D721Med (cell line): ENCODE data around the gene TMEM204.

Experiments used
- DNase-seq: peaks from one replicate; pipeline ENCODE4 v3.0.0; 2011; ENCODE audit warnings: low spot score; ENCODE audit not compliant: insufficient read length
- FAIRE-seq: peaks from 2 replicates; lab custom pipeline; 2011; peaks lifted over from hg19 to GRCh38; lab: Jason Lieb, UNC
- CTCF ChIP-seq: IDR thresholded peaks from 2 replicates; pipeline ENCODE4 v1.5.1; 2012; ENCODE audit warnings: mild to moderate bottlenecking, control low read depth; ENCODE audit not compliant: insufficient read depth; ENCODE audit errors: missing control alignments

The TMEM204 gene

DNA sequence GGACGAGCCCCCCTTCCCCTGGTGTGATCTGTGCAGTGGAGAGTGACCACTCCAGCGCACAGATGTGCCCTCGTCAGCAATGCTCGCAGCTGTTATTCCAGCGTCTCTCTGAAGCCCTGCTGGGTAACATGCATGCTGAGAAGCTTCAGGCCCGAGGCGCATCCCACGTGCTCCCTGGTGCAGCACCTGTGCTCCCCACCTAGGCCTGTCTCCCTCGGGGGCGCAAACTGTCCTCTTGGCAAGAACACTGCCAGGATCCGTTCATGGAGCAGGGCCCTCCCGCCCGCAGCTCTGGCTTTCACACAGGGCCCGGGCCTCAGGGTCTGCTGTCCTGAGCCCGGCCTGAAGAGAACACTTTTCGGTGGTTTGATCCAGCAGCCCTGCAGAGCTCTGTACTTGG lies 13.0 kb downstream of the TMEM204 start:
- FAIRE-seq = no peak
- no peak for DNase-seq
- no peak for TF ChIP-seq CTCF

DNA sequence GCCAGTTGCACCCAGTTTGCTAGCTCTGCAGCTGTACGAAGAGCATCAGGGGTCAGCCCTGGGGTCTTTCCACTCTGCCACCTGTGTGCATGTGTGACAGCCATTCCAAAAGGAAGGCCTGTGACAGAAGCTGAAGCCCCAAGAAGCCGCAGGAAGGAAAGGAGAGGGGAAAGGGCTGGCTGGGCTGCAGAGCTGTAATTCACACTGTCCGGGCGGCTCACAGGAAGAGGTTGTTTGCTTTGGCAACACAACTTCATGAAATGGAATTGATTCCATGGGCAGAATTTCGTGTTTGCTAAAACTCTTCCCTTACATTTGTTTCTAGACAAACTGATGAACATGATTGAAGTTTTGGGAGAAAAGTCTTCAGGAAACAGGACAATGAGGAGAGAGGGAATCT lies 14.8 kb downstream of the TMEM204 start:
- FAIRE-seq (no peak), DNase-seq (no peak)
- no peak for TF ChIP-seq CTCF

- TF ChIP-seq CTCF = no peak
- DNase-seq = no peak
- no peak for FAIRE-seq
Measured at GRCh38 chr16:1548727-1549126, 15.3 kb downstream of the TMEM204 start.

DNA sequence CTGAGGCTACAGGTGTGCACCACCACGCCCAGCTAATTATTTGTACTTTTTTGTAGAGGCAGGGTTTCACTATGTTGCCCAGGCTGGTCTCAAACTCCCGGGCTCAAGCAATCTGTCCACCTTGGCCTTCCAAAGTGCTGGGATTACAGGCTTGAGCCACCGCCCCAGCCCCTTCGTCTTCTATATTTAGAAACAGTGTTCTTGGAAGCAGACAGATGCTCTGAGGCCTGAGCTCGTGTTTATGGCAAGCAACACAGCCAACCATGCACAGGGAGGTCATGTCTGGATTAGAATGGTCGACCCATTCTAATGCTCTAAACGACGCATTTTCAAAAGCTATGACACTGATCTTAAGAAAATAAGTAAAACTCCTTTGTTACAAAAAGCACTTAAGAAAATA lies 16.6 kb downstream of the TMEM204 start:
- FAIRE-seq (no peak), DNase-seq (no peak)
- no peak for TF ChIP-seq CTCF

GRCh38 chr16:1550696-1551095 lies 17.2 kb downstream of the TMEM204 start:
- DNase-seq = no peak
- no peak for FAIRE-seq
- TF ChIP-seq CTCF = no peak

DNA sequence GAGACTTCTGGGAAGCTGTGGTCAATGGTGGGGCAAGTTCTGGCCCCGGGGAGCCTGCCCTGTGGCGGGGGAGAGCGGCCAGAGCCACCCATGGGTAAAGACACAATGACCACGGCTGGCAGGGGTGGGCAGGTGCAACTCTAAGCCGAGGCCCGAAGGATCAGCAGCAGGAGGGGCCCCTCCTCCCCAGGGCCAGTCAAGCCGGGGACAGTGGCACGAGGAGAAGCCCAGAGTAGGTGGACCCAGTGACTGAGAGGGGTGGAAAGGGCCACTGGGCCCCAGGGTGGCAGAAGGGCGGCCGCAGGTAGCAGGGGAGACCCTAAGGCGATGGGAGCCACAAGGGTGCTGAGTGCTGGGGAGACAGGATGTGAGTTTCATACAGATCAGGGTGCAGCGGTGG lies 17.7 kb downstream of the TMEM204 start:
- DNase-seq (no peak), FAIRE-seq (no peak)
- TF ChIP-seq CTCF = no peak

DNA sequence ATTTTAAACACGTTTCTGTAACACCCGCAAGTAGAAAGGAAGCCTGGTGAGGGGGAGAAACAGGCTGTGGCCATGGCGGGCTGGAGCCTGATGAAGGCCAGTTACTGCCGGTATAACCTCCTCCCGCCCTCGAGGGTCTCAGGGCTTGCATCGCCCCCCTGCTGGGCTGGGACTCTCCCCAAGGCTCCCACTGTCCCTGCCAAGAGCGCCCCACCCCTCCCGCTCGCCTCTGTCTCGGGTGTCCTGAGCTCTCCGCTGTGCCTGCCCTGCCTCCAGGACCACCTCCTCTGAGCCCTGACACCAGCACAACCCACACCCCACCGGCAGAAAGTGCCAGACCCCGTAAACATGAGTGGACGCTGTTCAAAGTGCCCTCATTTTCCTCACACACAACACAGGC lies 18.7 kb downstream of the TMEM204 start:
- FAIRE-seq (no peak), DNase-seq (no peak)
- no peak for TF ChIP-seq CTCF
